SK-N-SH (cell line): ENCODE data around the gene INPP5A.

Experiments
- CTCF ChIP-seq: fragments of 200-600 bp; sonication (generic); IDR thresholded peaks from 2 replicates; pipeline ENCODE4 v1.6.1; 2017; ENCODE audit warnings: antibody characterized with exemption, mild to moderate bottlenecking, moderate library complexity
- EP300 ChIP-seq, 2 experiments: IDR thresholded peaks; 2 replicates each; pipeline versions ENCODE4 v1.4.0 to v1.6.1; 2012; ENCODE audit warnings: borderline replicate concordance in 1 of 2, low read depth in 1 of 2, low read length in 1 of 2
- IRF3 ChIP-seq: fragments of 150-350 bp; IDR thresholded peaks from 2 replicates; pipeline ENCODE4 v1.6.1; 2016; ENCODE audit warnings: mild to moderate bottlenecking, low read depth, low read length
- MXI1 ChIP-seq: IDR thresholded peaks from 2 replicates; pipeline ENCODE4 v1.6.1; 2012; ENCODE audit warnings: mild to moderate bottlenecking, low read depth, low read length, improper control_type of control experiment
- POLR2AphosphoS5 ChIP-seq: IDR thresholded peaks from 2 replicates; pipeline ENCODE4 v1.6.1; 2012; ENCODE audit warnings: low read depth, low read length

GRCh38 chr10:132546567-132547420 is 9.2 kb downstream of the INPP5A start:
- no peak for TF ChIP-seq CTCF
- TF ChIP-seq POLR2AphosphoS5, result no peak
- no peak for TF ChIP-seq EP300 (IDR thresholded peaks at IDR 0.05; ENCODE audit: borderline replicate concordance in 1 of 2, low read depth in 1 of 2, low read length in 1 of 2)
- TF ChIP-seq IRF3, result no peak
- no peak for TF ChIP-seq MXI1
